ENCODE data around the gene PAX3.

PAX3 gene

DNA sequence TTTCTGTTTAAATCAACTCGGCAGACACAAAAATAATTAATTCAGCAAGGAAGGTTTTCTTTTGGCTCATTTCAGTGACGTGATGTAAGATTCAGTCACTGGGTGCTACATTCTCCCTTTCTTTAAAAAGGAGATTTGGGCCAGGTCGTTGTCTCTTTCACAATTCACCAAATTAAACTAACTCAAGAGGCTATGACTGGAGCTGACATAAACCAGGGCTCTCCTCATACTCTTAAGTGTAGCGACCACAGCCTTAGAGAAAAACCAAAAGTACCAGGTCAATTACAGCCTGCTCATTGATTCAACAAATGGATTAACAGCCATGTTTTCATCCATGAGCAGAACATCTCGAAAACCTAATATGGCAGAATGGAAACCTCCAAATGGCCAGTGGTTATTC, 85.7 kb downstream of the PAX3 start:
- TF ChIP-seq, protein P1, sequence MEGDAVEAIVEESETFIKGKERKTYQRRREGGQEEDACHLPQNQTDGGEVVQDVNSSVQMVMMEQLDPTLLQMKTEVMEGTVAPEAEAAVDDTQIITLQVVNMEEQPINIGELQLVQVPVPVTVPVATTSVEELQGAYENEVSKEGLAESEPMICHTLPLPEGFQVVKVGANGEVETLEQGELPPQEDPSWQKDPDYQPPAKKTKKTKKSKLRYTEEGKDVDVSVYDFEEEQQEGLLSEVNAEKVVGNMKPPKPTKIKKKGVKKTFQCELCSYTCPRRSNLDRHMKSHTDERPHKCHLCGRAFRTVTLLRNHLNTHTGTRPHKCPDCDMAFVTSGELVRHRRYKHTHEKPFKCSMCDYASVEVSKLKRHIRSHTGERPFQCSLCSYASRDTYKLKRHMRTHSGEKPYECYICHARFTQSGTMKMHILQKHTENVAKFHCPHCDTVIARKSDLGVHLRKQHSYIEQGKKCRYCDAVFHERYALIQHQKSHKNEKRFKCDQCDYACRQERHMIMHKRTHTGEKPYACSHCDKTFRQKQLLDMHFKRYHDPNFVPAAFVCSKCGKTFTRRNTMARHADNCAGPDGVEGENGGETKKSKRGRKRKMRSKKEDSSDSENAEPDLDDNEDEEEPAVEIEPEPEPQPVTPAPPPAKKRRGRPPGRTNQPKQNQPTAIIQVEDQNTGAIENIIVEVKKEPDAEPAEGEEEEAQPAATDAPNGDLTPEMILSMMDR (IDR thresholded peaks at IDR 0.05; ENCODE audit: borderline replicate concordance, control extremely low read depth, extremely low read depth, insufficient read depth, missing control alignments), result no peak
- in situ Hi-C loops (cut with MboI; ENCODE audit: low sequenced_read_pairs, unreplicated experiment), result no loop called here
- DNase-seq (ENCODE audit: low spot score), result no peak

DNA sequence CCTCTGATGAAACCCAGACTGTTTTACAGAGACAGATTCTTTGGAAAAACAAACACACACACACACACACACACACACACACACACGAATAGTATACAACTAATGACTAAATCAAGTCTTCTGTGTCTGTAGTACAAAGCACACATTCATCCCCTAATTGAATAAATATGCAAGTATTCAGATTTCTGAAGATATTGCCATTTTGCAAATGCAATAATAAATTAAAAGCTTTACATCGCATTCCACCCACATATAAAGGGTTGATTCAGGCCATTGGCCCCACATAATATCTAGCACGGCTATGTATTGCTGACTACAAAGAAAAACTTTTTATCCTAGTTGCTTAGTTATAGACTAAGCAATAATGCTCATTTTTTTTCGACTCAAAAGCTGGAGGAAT, 86.2 kb downstream of the PAX3 start:
- no peak for DNase-seq (ENCODE audit: low spot score)
- in situ Hi-C loops (cut with MboI; ENCODE audit: low sequenced_read_pairs, unreplicated experiment), result no loop called here
- TF ChIP-seq, protein P1 (IDR thresholded peaks at IDR 0.05; ENCODE audit: borderline replicate concordance, control extremely low read depth, extremely low read depth, insufficient read depth, missing control alignments), result no peak

DNA sequence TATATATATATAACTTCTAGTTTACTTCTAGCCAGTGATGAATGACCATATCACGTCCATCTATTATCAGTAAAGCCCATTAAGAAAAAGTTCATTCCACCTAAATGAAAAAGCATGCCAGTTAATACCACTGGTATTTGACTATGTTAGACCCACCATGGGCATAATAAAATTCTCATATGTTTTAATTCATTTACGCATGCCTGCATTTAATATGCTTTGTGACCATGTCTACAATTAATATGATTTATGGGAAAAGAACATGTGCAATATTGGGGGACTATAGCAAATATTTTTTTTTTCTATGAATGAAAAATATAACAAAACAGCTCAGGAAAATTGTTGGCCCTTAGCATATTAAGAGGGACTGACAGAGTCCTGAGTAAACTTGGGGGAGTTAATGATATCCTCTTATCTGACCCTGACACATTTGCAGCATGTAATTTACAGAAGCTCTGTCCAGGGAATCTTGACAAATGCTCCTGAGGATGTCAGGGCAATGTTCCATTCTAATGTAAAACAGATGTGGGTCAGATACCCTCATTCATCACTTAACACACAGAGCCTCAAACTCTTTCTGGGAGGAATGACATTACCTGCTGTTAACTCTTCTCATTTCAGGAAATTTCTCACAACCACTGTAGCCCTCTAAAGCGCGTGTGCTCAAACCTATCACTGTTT, 90.6 kb downstream of the PAX3 start:
- in situ Hi-C loops (cut with MboI; ENCODE audit: low sequenced_read_pairs, unreplicated experiment), result no loop called here

GRCh38 chr2:222205136-222205535, 93.7 kb downstream of the PAX3 start:
- DNase-seq (ENCODE audit: low spot score), result no peak
- in situ Hi-C loops (cut with MboI; ENCODE audit: low sequenced_read_pairs, unreplicated experiment), result no loop called here
- TF ChIP-seq, protein P1 (IDR thresholded peaks at IDR 0.05; ENCODE audit: borderline replicate concordance, control extremely low read depth, extremely low read depth, insufficient read depth, missing control alignments), result no peak

More for the DNA sequence above, 90.6 kb downstream of the PAX3 start:
- TF ChIP-seq, protein P1 (IDR thresholded peaks at IDR 0.05; ENCODE audit: borderline replicate concordance, control extremely low read depth, extremely low read depth, insufficient read depth, missing control alignments), result no peak
- DNase-seq (ENCODE audit: low spot score), result no peak

GRCh38 chr2:222203041-222203440, 95.8 kb downstream of the PAX3 start:
- in situ Hi-C loops (cut with MboI; ENCODE audit: low sequenced_read_pairs, unreplicated experiment), result no loop called here
- TF ChIP-seq, protein P1 (IDR thresholded peaks at IDR 0.05; ENCODE audit: borderline replicate concordance, control extremely low read depth, extremely low read depth, insufficient read depth, missing control alignments), result no peak
- DNase-seq (ENCODE audit: low spot score), result no peak

DNA sequence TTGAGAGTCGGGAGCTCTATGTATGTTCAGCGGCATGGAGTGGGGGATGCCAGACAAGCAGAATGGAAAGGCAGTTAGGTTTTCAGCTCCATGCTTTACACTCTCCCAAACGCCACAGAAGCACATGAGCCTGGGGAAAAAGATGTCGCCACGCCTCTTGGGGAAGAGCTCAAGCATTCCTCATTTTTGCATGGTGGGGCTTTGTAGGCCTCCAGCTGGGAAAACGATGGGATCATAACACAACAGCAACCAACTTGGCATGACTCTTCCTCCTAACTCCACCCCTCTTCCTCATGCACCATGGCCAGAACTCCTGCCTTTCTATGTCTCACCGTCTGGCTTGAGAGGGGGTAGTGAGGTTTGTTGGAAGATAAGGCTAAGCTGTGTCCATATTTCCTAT, 102.6 kb downstream of the PAX3 start:
- TF ChIP-seq, protein P1 (IDR thresholded peaks at IDR 0.05; ENCODE audit: borderline replicate concordance, control extremely low read depth, extremely low read depth, insufficient read depth, missing control alignments), result no peak
- no peak for DNase-seq (ENCODE audit: low spot score)
- in situ Hi-C loops (cut with MboI; ENCODE audit: low sequenced_read_pairs, unreplicated experiment), result no loop called here

Data from GM13976 (cell line).